Loucy (cell line): Measurements from ENCODE around the gene POLR2F.

Source experiments
- CTCF ChIP-seq: fragments of 200-600 bp; sonication (generic); conservative IDR thresholded peaks from 2 replicates; pipeline ENCODE4 v1.5.1; 2014; ENCODE audit warnings: mild to moderate bottlenecking, antibody characterized with exemption, low read length
- EZH2phosphoT487 ChIP-seq: fragments of 200-600 bp; IDR thresholded peaks from 2 replicates; pipeline ENCODE4 v1.6.1; 2018; ENCODE audit warnings: antibody characterized with exemption, mild to moderate bottlenecking, moderate library complexity, borderline replicate concordance

GRCh38 chr22:37922191-37922590 lies 31.3 kb upstream of the POLR2F start:
- TF ChIP-seq CTCF (no peak; the same call in 1 of the 2 replicates), EZH2phosphoT487 (no peak)
